ENCODE measurements around the gene CFAP100.

The CFAP100 gene

DNA sequence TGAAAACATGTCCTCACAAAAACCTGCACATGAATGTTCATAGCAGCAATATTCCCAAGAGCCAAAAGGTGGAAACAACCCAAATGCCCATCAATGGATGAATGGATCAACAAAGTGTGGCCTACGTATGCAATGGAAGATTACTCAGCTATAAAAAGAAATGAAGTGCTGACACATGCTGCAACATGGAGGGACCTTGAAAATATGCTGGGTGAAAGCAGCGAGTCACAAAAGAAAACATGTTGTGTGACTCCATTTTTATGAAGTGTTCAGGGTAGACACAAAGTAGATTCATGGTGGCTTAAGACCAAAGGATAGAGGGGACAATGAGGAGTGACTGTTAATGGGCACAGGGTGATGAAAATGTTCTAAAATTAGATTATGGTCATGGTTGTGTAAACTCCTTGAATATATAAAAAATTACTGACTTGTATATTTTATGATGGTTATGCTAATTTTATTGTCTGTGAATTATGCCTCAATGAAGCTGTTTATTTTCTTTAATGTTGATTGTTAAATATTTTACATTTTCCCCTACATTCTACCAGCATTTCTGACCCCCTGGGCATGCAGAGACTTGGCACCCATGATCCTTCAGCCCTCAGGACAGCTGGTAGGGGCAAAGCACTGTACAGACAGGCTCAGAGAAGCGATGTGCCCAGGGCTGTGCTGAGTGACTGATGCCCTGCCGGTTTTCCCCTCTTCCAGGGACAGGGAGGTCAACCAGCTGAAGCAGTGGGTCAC is 37.8 kb downstream of the CFAP100 start:
- H3K36me3 ChIP-seq (ENCODE audit: insufficient read depth, low read length), result peaks cover 14% of the 10 kb centered on the region; the same call in 1 of the 2 replicates
- H3K9me3 ChIP-seq (ENCODE audit: insufficient read depth, low read depth, low read length), result no peaks in the 10 kb centered on the region
- no peaks in the 10 kb centered on the region for H3K4me1 ChIP-seq (ENCODE audit: insufficient read depth, low read length)
- H3K27ac ChIP-seq (ENCODE audit: low read depth, low read length), result no peak overlapping the region
- no peaks in the 10 kb centered on the region for H3K27me3 ChIP-seq (ENCODE audit: insufficient read depth, low read length)
- H3K9ac ChIP-seq (ENCODE audit: low read depth, low read length), result no peak overlapping the region
- 91% methylated on average over 4 of the region's 4 CpGs for WGBS
- no peak overlapping the region for H3K4me3 ChIP-seq (ENCODE audit: low read length)

- peaks cover 18% of the 10 kb centered on the region for H3K36me3 ChIP-seq (ENCODE audit: insufficient read depth, low read length)
- H3K27ac ChIP-seq (ENCODE audit: low read depth, low read length), result no peak overlapping the region
- H3K4me1 ChIP-seq (ENCODE audit: insufficient read depth, low read length), result no peaks in the 10 kb centered on the region
- H3K9ac ChIP-seq (ENCODE audit: low read depth, low read length), result no peak overlapping the region
- H3K9me3 ChIP-seq (ENCODE audit: insufficient read depth, low read depth, low read length), result no peaks in the 10 kb centered on the region
- WGBS, result 95% methylated on average over 6 of the region's 6 CpGs
- no peaks in the 10 kb centered on the region for H3K27me3 ChIP-seq (ENCODE audit: insufficient read depth, low read length)
- H3K4me3 ChIP-seq (ENCODE audit: low read length), result no peak overlapping the region
These were observed 38.4 kb downstream of the CFAP100 start for GRCh38 chr3:126433105-126433430.

DNA sequence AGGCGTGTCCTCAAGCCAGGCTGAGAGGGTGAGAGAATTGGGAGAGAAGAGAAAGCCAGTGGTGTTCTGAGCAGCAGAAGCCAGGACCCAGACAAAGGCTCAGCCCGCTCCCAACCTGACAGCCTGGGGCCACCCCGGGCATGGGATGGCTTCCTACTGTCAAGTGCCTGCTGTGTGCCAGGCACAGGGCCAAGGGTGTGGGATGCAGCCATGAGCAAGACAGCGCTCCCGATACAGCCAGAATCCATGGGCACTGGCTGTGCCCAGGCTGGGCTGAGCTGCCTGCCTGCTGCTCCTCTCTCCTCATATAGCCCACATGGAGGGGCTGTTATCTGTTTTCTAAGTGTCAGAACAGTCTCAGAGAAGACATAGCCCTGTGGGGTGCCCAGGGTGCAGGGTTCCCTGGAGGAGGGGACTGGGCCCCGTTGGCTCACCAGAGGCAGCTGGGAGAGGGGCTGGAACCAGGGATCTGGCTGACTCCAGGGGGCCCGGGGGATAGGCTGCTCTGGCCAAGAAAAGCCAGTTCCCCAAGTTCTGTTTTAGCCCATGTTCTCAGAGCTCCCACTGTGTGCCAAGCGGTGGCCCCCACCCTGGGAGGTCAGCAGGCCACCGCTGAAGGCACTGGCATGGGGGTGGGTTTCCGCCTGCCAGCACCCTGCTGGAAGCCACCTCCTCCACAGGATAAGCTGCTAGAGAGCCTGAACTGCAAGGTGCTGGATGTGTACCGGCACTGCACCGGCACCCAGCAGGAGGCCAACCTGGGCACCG is 39.0 kb downstream of the CFAP100 start:
- 89% methylated on average over 13 of the region's 13 CpGs for WGBS

DNA sequence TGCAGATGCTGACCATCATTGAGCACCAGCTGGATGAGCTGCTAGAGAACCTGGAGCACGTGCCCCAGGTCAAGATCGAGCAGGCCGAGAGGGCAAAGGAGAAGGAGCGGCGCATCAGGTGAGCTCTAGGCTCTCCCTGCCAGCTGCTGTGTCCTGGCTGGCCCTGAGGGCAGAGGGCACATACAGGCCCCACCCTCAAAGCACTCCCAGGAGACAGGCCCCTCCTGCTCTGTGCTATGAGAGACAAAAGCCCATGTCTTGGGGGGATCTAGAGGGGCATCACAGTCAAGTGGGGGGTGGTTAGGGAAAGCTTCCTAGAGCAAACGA is 39.5 kb downstream of the CFAP100 start:
- H3K9me3 ChIP-seq (ENCODE audit: insufficient read depth, low read depth, low read length), result no peaks in the 10 kb centered on the region
- no peaks in the 10 kb centered on the region for H3K27me3 ChIP-seq (ENCODE audit: insufficient read depth, low read length)
- WGBS, result 90% methylated on average over 6 of the region's 6 CpGs
- H3K27ac ChIP-seq (ENCODE audit: low read depth, low read length), result no peak overlapping the region
- no peaks in the 10 kb centered on the region for H3K4me1 ChIP-seq (ENCODE audit: insufficient read depth, low read length)
- H3K4me3 ChIP-seq (ENCODE audit: low read length), result no peak overlapping the region
- H3K9ac ChIP-seq (ENCODE audit: low read depth, low read length), result no peak overlapping the region
- peaks cover 24% of the 10 kb centered on the region for H3K36me3 ChIP-seq (ENCODE audit: insufficient read depth, low read length)

More for the DNA sequence above, 39.0 kb downstream of the CFAP100 start:
- Histone ChIP-seq H3K9me3 (ENCODE audit: insufficient read depth, low read depth, low read length) (no peaks in the 10 kb centered on the region), H3K4me3 (ENCODE audit: low read length) (no peak overlapping the region), H3K4me1 (ENCODE audit: insufficient read depth, low read length) (no peaks in the 10 kb centered on the region), H3K36me3 (ENCODE audit: insufficient read depth, low read length) (peaks cover 24% of the 10 kb centered on the region), H3K9ac (ENCODE audit: low read depth, low read length) (no peak overlapping the region), H3K27ac (ENCODE audit: low read depth, low read length) (no peak overlapping the region), H3K27me3 (ENCODE audit: insufficient read depth, low read length) (no peaks in the 10 kb centered on the region)

- peaks cover 24% of the 10 kb centered on the region for H3K36me3 ChIP-seq (ENCODE audit: insufficient read depth, low read length)
- no peak overlapping the region for H3K4me3 ChIP-seq (ENCODE audit: low read length)
- no peaks in the 10 kb centered on the region for H3K4me1 ChIP-seq (ENCODE audit: insufficient read depth, low read length)
- no peak overlapping the region for H3K9ac ChIP-seq (ENCODE audit: low read depth, low read length)
- no peaks in the 10 kb centered on the region for H3K27me3 ChIP-seq (ENCODE audit: insufficient read depth, low read length)
- 96% methylated on average over 8 of the region's 8 CpGs for WGBS
- H3K9me3 ChIP-seq (ENCODE audit: insufficient read depth, low read depth, low read length), result no peaks in the 10 kb centered on the region
- no peak overlapping the region for H3K27ac ChIP-seq (ENCODE audit: low read depth, low read length)
These were observed 40.3 kb downstream of the CFAP100 start for GRCh38 chr3:126434931-126435411.

- Histone ChIP-seq H3K27ac (ENCODE audit: low read depth, low read length) (no peak overlapping the region), H3K9me3 (ENCODE audit: insufficient read depth, low read depth, low read length) (no peaks in the 10 kb centered on the region), H3K9ac (ENCODE audit: low read depth, low read length) (no peak overlapping the region), H3K4me3 (ENCODE audit: low read length) (no peak overlapping the region), H3K27me3 (ENCODE audit: insufficient read depth, low read length) (no peaks in the 10 kb centered on the region), H3K4me1 (ENCODE audit: insufficient read depth, low read length) (no peaks in the 10 kb centered on the region), H3K36me3 (ENCODE audit: insufficient read depth, low read length) (peaks cover 24% of the 10 kb centered on the region)
- 91% methylated on average over 14 of the region's 14 CpGs for WGBS
These were observed 41.0 kb downstream of the CFAP100 start for GRCh38 chr3:126435456-126436315.

DNA sequence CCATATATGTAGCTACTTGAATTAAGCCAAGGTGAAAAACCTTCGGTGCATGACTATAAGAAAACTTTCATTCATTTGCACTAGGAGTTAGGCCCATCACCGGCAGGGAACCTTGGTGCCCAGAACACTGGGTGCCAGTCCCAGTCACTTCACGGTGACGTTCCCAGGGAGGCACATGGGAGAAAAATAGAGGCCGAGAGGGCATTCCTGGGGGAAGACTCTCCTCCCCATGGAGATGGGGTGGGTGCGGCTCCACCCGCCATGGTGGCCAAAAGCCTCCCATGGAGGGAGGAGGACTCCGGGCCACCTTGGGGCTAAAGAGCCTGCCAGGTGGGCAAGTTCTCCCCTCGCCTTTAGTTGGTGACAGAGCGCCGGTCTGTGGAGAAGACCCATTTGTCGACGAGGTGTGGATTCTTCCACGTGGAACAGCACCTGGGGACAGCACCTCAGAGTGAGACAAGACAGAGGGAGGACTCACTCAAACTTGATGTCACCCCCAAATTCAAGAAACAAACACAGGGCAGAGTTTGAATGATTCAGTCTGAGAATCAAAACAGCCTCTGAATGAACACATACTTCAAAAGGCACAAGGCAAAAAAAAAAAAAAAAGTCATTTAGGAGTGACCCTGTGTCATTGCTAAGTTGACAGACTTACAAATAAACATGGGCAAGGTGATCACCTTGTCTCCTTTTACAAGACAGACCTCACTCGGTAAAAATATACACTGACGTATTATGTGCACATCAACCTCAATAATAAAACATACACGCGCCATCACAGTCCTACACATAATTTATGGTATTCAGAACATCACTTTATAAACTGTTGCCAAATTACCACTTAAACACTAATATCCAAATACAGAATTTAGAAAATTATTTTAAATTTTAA is 42.4 kb downstream of the CFAP100 start:
- Histone ChIP-seq H3K9me3 (ENCODE audit: insufficient read depth, low read depth, low read length) (no peaks in the 10 kb centered on the region), H3K4me3 (ENCODE audit: low read length) (no peak overlapping the region), H3K4me1 (ENCODE audit: insufficient read depth, low read length) (no peaks in the 10 kb centered on the region), H3K36me3 (ENCODE audit: insufficient read depth, low read length) (peaks cover 24% of the 10 kb centered on the region), H3K27ac (ENCODE audit: low read depth, low read length) (no peak overlapping the region), H3K9ac (ENCODE audit: low read depth, low read length) (no peak overlapping the region), H3K27me3 (ENCODE audit: insufficient read depth, low read length) (no peaks in the 10 kb centered on the region)
- WGBS, result 96% methylated on average over 18 of the region's 18 CpGs

DNA sequence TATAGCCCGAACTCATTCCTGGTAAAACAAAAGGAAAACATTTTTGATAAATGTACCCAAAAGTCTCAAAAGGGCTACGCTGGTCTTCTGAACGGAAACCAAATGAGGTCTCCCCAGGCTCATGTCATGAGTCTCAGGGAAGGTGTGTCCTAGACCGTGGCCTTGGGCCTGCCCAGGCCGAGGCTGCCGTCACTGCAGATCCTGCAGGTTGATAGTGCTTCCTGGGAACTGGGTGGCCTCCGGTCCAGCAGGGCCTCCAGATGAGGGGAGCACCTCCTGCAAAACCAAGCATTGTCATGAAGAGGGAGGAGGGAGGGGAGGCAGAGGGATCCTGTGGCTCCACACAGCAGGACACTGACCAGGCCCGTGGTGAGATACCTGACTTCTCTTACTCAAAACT is 43.5 kb downstream of the CFAP100 start:
- H3K9ac ChIP-seq (ENCODE audit: low read depth, low read length), result no peak overlapping the region
- no peak overlapping the region for H3K27ac ChIP-seq (ENCODE audit: low read depth, low read length)
- H3K4me1 ChIP-seq (ENCODE audit: insufficient read depth, low read length), result no peaks in the 10 kb centered on the region
- no peaks in the 10 kb centered on the region for H3K27me3 ChIP-seq (ENCODE audit: insufficient read depth, low read length)
- no peak overlapping the region for H3K4me3 ChIP-seq (ENCODE audit: low read length)
- 92% methylated on average over 8 of the region's 8 CpGs for WGBS
- no peaks in the 10 kb centered on the region for H3K9me3 ChIP-seq (ENCODE audit: insufficient read depth, low read depth, low read length)
- peaks cover 24% of the 10 kb centered on the region for H3K36me3 ChIP-seq (ENCODE audit: insufficient read depth, low read length)

DNA sequence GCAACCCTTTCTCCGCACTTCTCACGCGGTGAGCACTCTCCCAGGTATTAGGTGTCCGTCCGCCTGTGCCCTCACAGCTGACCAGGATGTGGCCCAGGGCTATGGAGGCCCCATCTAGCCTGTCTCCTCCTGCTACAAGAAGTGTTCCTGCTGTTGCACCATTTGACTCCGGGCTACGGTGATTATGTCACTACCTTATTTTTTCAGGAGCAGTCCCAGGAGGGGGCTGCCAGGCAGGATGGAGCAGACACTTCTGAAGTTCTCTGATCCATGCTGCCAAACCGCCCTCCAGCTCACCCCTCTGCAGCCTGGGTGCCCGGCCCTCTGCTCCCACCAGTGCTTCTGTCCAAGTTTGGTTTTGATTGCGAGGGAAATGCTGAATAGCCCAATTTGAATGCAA is 44.0 kb downstream of the CFAP100 start:
- Histone ChIP-seq H3K36me3 (ENCODE audit: insufficient read depth, low read length) (peaks cover 24% of the 10 kb centered on the region), H3K4me1 (ENCODE audit: insufficient read depth, low read length) (no peaks in the 10 kb centered on the region)
- WGBS, result 93% methylated on average over 10 of the region's 10 CpGs

GRCh38 chr3:126439346-126439967 is 44.7 kb downstream of the CFAP100 start:
- H3K4me3 ChIP-seq (ENCODE audit: low read length), result no peak overlapping the region
- no peak overlapping the region for H3K9ac ChIP-seq (ENCODE audit: low read depth, low read length)
- no peaks in the 10 kb centered on the region for H3K27me3 ChIP-seq (ENCODE audit: insufficient read depth, low read length)
- H3K9me3 ChIP-seq (ENCODE audit: insufficient read depth, low read depth, low read length), result no peaks in the 10 kb centered on the region
- H3K4me1 ChIP-seq (ENCODE audit: insufficient read depth, low read length), result no peaks in the 10 kb centered on the region
- peaks cover 24% of the 10 kb centered on the region for H3K36me3 ChIP-seq (ENCODE audit: insufficient read depth, low read length)
- H3K27ac ChIP-seq (ENCODE audit: low read depth, low read length), result no peak overlapping the region
- 88% methylated on average over 15 of the region's 15 CpGs for WGBS

More for the DNA sequence above, 44.0 kb downstream of the CFAP100 start:
- Histone ChIP-seq H3K9ac (ENCODE audit: low read depth, low read length) (no peak overlapping the region), H3K27ac (ENCODE audit: low read depth, low read length) (no peak overlapping the region), H3K9me3 (ENCODE audit: insufficient read depth, low read depth, low read length) (no peaks in the 10 kb centered on the region), H3K4me3 (ENCODE audit: low read length) (no peak overlapping the region), H3K27me3 (ENCODE audit: insufficient read depth, low read length) (no peaks in the 10 kb centered on the region)

All from HUES64 (cell line).